Heart right ventricle (tissue), 16 donors: ENCODE measurements around the gene DOCK2. TPM values are rescaled to one million over a fixed set of nuclear protein-coding genes. Genes with fewer than 3 reads are reported as not detected.
A peak's percentile ranks its signal among the peaks of the same experiment; 100 is the strongest.

Experiments used
- ATAC-seq, 8 donors: fragments of 200-7000 bp; cut with Tn5 transposase; one replicate each; pipeline ENCODE4 v1.9.1; 2020; ENCODE audit warnings: mild to moderate bottlenecking in 8 of 8, moderate library complexity in 8 of 8, moderate number of reproducible peaks in 1 of 8
- DNase-seq, 2 donors: peaks; one replicate each; pipeline ENCODE4 v3.0.0-alpha.2; 2020
- H3K27ac ChIP-seq, 10 donors: fragments of 200-600 bp; sonication (generic) in 2 of 10; one replicate each; pipeline versions ENCODE4 v1.5.0 to v1.8.0; 2020 to 2022; ENCODE audit warnings: mild to moderate bottlenecking in 3 of 10
- H3K27me3 ChIP-seq, 7 donors: fragments of 200-600 bp; one replicate each; pipeline ENCODE4 v1.8.0; 2021 to 2022; ENCODE audit warnings: mild to moderate bottlenecking in 2 of 7
- H3K36me3 ChIP-seq, 9 donors: fragments of 200-600 bp; sonication (generic) in 1 of 9; one replicate each; pipeline versions ENCODE4 v1.5.0 to v1.8.0; 2020 to 2022; ENCODE audit warnings: mild to moderate bottlenecking in 2 of 9
- H3K4me1 ChIP-seq, 9 donors: fragments of 200-600 bp; sonication (generic) in 1 of 9; one replicate each; pipeline versions ENCODE4 v1.5.0 to v1.8.0; 2020 to 2022; ENCODE audit warnings: mild to moderate bottlenecking in 4 of 9
- H3K4me3 ChIP-seq, 10 donors: fragments of 200-600 bp; sonication (generic) in 2 of 10; one replicate each; pipeline versions ENCODE4 v1.5.0 to v1.8.0; 2020 to 2022; ENCODE audit warnings: mild to moderate bottlenecking in 7 of 10, moderate library complexity in 2 of 10
- H3K9me3 ChIP-seq, 11 donors: fragments of 200-600 bp in 10 of 11; sonication (generic) in 2 of 11; one replicate each; pipeline versions ENCODE4 v1.5.0 to v1.8.0; 2013 to 2022; ENCODE audit warnings: mild to moderate bottlenecking in 2 of 11, control low read depth in 1 of 11, moderate library complexity in 1 of 11
- CTCF ChIP-seq, 9 donors: fragments of 200-600 bp; sonication (generic) in 2 of 9; IDR thresholded peaks; one replicate each; pipeline versions ENCODE4 v1.5.0 to v1.8.0; 2021 to 2022; ENCODE audit warnings: antibody characterized with exemption in 9 of 9, mild to moderate bottlenecking in 5 of 9, moderate library complexity in 1 of 9
- WGBS, 2 donors: extraction: QIAGEN DNeasy Blood & Tissue Kit; methylation state at CpG; one replicate each; pipeline ENCODE4 v1.1.7; 2013; ENCODE audit warnings: inconsistent platforms in 1 of 2; 5-methylcytosine and 5-hydroxymethylcytosine counted together
- intact Hi-C, 10 donors: fragments of 100-400 bp; cut with DNase I; formaldehyde crosslinking; loops; one replicate each; pipeline versions ENCODE4 v1.11.1 to v1.14.2; 2022
- polyA plus RNA-seq, 2 donors: library from polyadenylated mRNA; stranded (reverse); fragments of 200-250 nt; gene quantifications; one replicate each; pipeline ENCODE4 v1.2.3, GENCODE V29; 2013
- total RNA-seq, 10 donors: library from RNA; stranded (reverse); fragmentation: NEBNext Ultra II Directional in 3 of 10; extraction: Animal tissue kit (Norgen Biotek cat#: 25700) in 3 of 10; gene quantifications; one replicate each; pipeline versions ENCODE4 v1.2.1 to v1.2.4, GENCODE V29; 2021 to 2023
- donor health status: Arrhythmogenic right ventricular cardiomyopathy.
- donor health status: ischemic (EF 13 %, LVEDD 7.1; RV severe dilation, severe dysfunction).
- donor health status: healthy with polysubstance abuse.
- donor health status: DM: no; HTN: yes; CAD: no.
- donor health status: DM: no; HTN: no; CAD: no.
- donor health status: ischemic (EF 25% LVEDD 6.9; RV normal size, moderate dysfunction).
- donor health status: ischemic (EF 25% LVEDD 5.7; RV mildly dilated, moderate dysfunction).
- donor health status: healthy.
- donor health status: DM: yes; HTN: yes; CAD: no.
- donor health status: Ischemic cardiomyopathy.
- donor health status: ischemic (EF 35%, LVEDD 5.7; RV mildly dilated, moderate dysfunction).
- donor health status: nonischemic (EF 11% LVEDD 7.7; RV severe dilation, severe dysfunction).
- donor health status: DM: yes; HTN: yes; CAD: no.
- donor health status: PGD.
- donor health status: ischemic (EF 29% LVEDD 5.4; RV normal size, mild dysfunction).
- donor health status: nonischemic (EF 23%, LVEDD 6.1; RV moderate dilation, normal function).

Gene DOCK2
- total and polyA plus RNA-seq, 12 donors: 1.2 to 24.6 (median 4.2) TPM

- no peak overlapping the region for H3K4me3 ChIP-seq
- ATAC-seq (no peak), DNase-seq (no peak)
- no peaks in the 10 kb centered on the region for H3K9me3 ChIP-seq
- H3K27me3 ChIP-seq: no peaks in the 10 kb centered on the region
- TF ChIP-seq CTCF (IDR thresholded peaks at IDR 0.05): no peak
- peaks cover 0 to 9% (median 0%) of the 10 kb centered on the region in 9 donors for H3K4me1 ChIP-seq
- H3K36me3 ChIP-seq: peaks cover 0 to 23% (median 0%) of the 10 kb centered on the region in 9 donors
- H3K27ac ChIP-seq: no peak overlapping the region
- intact Hi-C loops: no loop called here
- WGBS, 2 donors: 82 to 92% methylated on average over 3 of the region's 3 CpGs
Measured at GRCh38 chr5:169735913-169736312, 98.8 kb downstream of the DOCK2 start.

- ATAC-seq (no peak), DNase-seq (no peak)
- intact Hi-C loops: no loop called here
- WGBS, 2 donors: 83 to 87% methylated on average over 2 of the region's 2 CpGs
- Histone ChIP-seq H3K4me1 (peaks cover 0 to 9% (median 0%) of the 10 kb centered on the region in 9 donors), H3K27me3 (no peaks in the 10 kb centered on the region), H3K9me3 (no peaks in the 10 kb centered on the region), H3K27ac (no peak overlapping the region), H3K36me3 (peaks cover 0 to 21% (median 0%) of the 10 kb centered on the region in 9 donors), H3K4me3 (no peak overlapping the region)
- TF ChIP-seq CTCF (IDR thresholded peaks at IDR 0.05): no peak
Measured at GRCh38 chr5:169736653-169737052, 99.6 kb downstream of the DOCK2 start.

GRCh38 chr5:169740435-169740834, 103.4 kb downstream of the DOCK2 start:
- no peak for ATAC-seq

GRCh38 chr5:169742771-169743296, 105.8 kb downstream of the DOCK2 start:
- H3K4me1 ChIP-seq: peaks cover 0 to 10% (median 0%) of the 10 kb centered on the region in 9 donors
- intact Hi-C loops: no loop called here
- peak overlapping the region in 2 of 10 donors; percentile 10 to 48 for H3K27ac ChIP-seq
- peaks cover 0 to 56% (median 0%) of the 10 kb centered on the region in 9 donors for H3K36me3 ChIP-seq
- H3K4me3 ChIP-seq: no peak overlapping the region
- no peak for TF ChIP-seq CTCF (IDR thresholded peaks at IDR 0.05)
- no peaks in the 10 kb centered on the region for H3K27me3 ChIP-seq
- DNase-seq (peak in 1 of 2 donors; percentile 11), ATAC-seq (peak; percentile 55 to 93 (median 77))
- no peaks in the 10 kb centered on the region for H3K9me3 ChIP-seq
- 42% methylated on average over 7 of the region's 7 CpGs for WGBS, 2 donors

More at GRCh38 chr5:169740435-169740834, 103.4 kb downstream of the DOCK2 start:
- Histone ChIP-seq H3K4me3 (no peak overlapping the region), H3K9me3 (no peaks in the 10 kb centered on the region), H3K27ac (no peak overlapping the region), H3K36me3 (peaks cover 0 to 45% (median 0%) of the 10 kb centered on the region in 9 donors), H3K4me1 (no peaks in the 10 kb centered on the region), H3K27me3 (no peaks in the 10 kb centered on the region)
- intact Hi-C loops: no loop called here
- DNase-seq: no peak
- TF ChIP-seq CTCF (IDR thresholded peaks at IDR 0.05): no peak
- 53 to 57% methylated on average over 3 of the region's 3 CpGs for WGBS, 2 donors
